IMR-90 (cell line): ENCODE measurements around the gene FAM162B. TPM values are rescaled to one million over a fixed set of nuclear protein-coding genes. Genes with fewer than 3 reads are reported as not detected.

Experiments
- ATAC-seq: fragments of 200-7000 bp; cut with Tn5 transposase; 2 replicates; pipeline ENCODE4 v1.9.1; 2020; ENCODE audit warnings: low read depth, mild to moderate bottlenecking, moderate library complexity
- BruUV-seq: library from RNA; stranded (reverse); fragments of 400-500 nt; replicated peaks from 2 replicates; lab custom pipeline; 2021; lab: Mats Ljungman, UMichigan
- CTCF ChIA-PET: fragments of 300-600 bp; formaldehyde crosslinking; extraction: SDS; loops from one replicate; lab custom pipeline; 2021; ENCODE audit warnings: antibody characterized with exemption; lab: Yijun Ruan, JAX
- POLR2A ChIA-PET: fragments of 300-600 bp; sonication (Branson Sonifier 250); formaldehyde crosslinking; loops from one replicate; lab custom pipeline; 2022; ENCODE audit warnings: antibody characterized with exemption; ENCODE audit not compliant: unreplicated experiment; lab: Charles Lee
- DNase-seq: peaks from one replicate; pipeline ENCODE4 v3.0.0; 2013
- H2AFZ ChIP-seq: replicated peaks from 2 replicates; pipeline ENCODE3; 2013; ENCODE audit warnings: low read length, mild to moderate bottlenecking; ENCODE audit not compliant: poor library complexity
- H2AK5ac ChIP-seq: 2 replicates; pipeline ENCODE4 v1.6.1; 2013; ENCODE audit warnings: low read depth, low read length, inconsistent platforms
- H2AK9ac ChIP-seq: replicated peaks from 2 replicates; pipeline ENCODE3; 2013; ENCODE audit warnings: mild to moderate bottlenecking, low read depth, low read length, moderate library complexity; ENCODE audit not compliant: poor library complexity
- H2BK120ac ChIP-seq: 2 replicates; pipeline ENCODE4 v1.6.1; 2013; ENCODE audit warnings: low read depth, low read length, inconsistent platforms
- H2BK15ac ChIP-seq: 3 replicates; pipeline ENCODE4 v1.6.1; 2013; ENCODE audit warnings: low read depth, low read length, inconsistent platforms
- H2BK20ac ChIP-seq: 2 replicates; pipeline ENCODE4 v1.6.1; 2013; ENCODE audit warnings: low read depth, mild to moderate bottlenecking, inconsistent platforms, low read length, moderate library complexity
- H2BK5ac ChIP-seq: 2 replicates; pipeline ENCODE4 v1.6.1; 2013; ENCODE audit warnings: mild to moderate bottlenecking, low read depth, low read length, inconsistent platforms; ENCODE audit not compliant: poor library complexity, severe bottlenecking
- H3K14ac ChIP-seq: replicated peaks from 2 replicates; pipeline ENCODE4 v1.6.1; 2013; ENCODE audit warnings: low read depth, low read length, inconsistent platforms
- H3K18ac ChIP-seq: 2 replicates; pipeline ENCODE4 v1.6.1; 2013; ENCODE audit warnings: low read depth, low read length, control low read depth
- H3K23ac ChIP-seq: 2 replicates; pipeline ENCODE4 v1.6.1; 2013; ENCODE audit warnings: low read depth, low read length, inconsistent platforms
- H3K27ac ChIP-seq: 2 replicates; pipeline ENCODE4 v1.5.1; 2013; ENCODE audit warnings: mild to moderate bottlenecking, control low read depth, low read length; ENCODE audit not compliant: insufficient read depth
- H3K27me3 ChIP-seq: 2 replicates; pipeline ENCODE4 v1.6.1; 2013; ENCODE audit warnings: low read length; ENCODE audit not compliant: control insufficient read depth, insufficient read depth
- H3K36me3 ChIP-seq: 2 replicates; pipeline ENCODE4 v1.6.1; 2013; ENCODE audit warnings: low read length, mixed read lengths; ENCODE audit not compliant: control insufficient read depth, insufficient read depth
- H3K4ac ChIP-seq: 2 replicates; pipeline ENCODE4 v1.6.1; 2013; ENCODE audit warnings: low read depth, low read length, inconsistent platforms
- H3K4me1 ChIP-seq: 2 replicates; pipeline ENCODE4 v1.6.1; 2013; ENCODE audit warnings: low read length, mixed read lengths; ENCODE audit not compliant: control insufficient read depth, insufficient read depth
- H3K4me2 ChIP-seq: 2 replicates; pipeline ENCODE4 v1.6.1; 2013; ENCODE audit warnings: low read depth, mild to moderate bottlenecking, control low read depth, low read length, moderate library complexity
- H3K4me3 ChIP-seq: 2 replicates; pipeline ENCODE4 v1.5.1; 2013; ENCODE audit warnings: low read depth, mild to moderate bottlenecking, control low read depth, low read length, moderate library complexity; ENCODE audit not compliant: insufficient read depth
- H3K56ac ChIP-seq: 2 replicates; pipeline ENCODE4 v1.6.1; 2013; ENCODE audit warnings: low read length, inconsistent platforms; ENCODE audit not compliant: insufficient read depth; ENCODE audit errors: extremely low read depth
- H3K79me1 ChIP-seq, 2 experiments: 2 replicates each; pipeline ENCODE4 v1.6.1; 2013; ENCODE audit warnings: low read length in 2 of 2, inconsistent platforms in 1 of 2, low read depth in 1 of 2
- H3K9ac ChIP-seq: 2 replicates; pipeline ENCODE4 v1.6.1; 2013; ENCODE audit warnings: low read depth, low read length, control low read depth
- H3K9me1 ChIP-seq: 2 replicates; pipeline ENCODE4 v1.6.1; 2013; ENCODE audit warnings: low read length, inconsistent platforms; ENCODE audit not compliant: insufficient read depth
- H3K9me3 ChIP-seq: 2 replicates; pipeline ENCODE4 v1.6.1; 2013; ENCODE audit warnings: low read length; ENCODE audit not compliant: control insufficient read depth, insufficient read depth
- H4K20me1 ChIP-seq: 2 replicates; pipeline ENCODE4 v1.6.1; 2013; ENCODE audit warnings: low read length, inconsistent platforms; ENCODE audit not compliant: insufficient read depth
- H4K5ac ChIP-seq: 2 replicates; pipeline ENCODE4 v1.6.1; 2013; ENCODE audit warnings: mild to moderate bottlenecking, low read depth, low read length, control low read depth
- H4K8ac ChIP-seq, 2 experiments: 2 replicates each; pipeline ENCODE4 v1.6.1; 2013; ENCODE audit warnings: low read depth in 2 of 2, low read length in 2 of 2, control low read depth in 1 of 2, inconsistent platforms in 1 of 2
- H4K91ac ChIP-seq: 2 replicates; pipeline ENCODE4 v1.6.1; 2013; ENCODE audit warnings: low read depth, low read length, inconsistent platforms; ENCODE audit not compliant: insufficient read depth
- BHLHE40 ChIP-seq: fragments of 150-350 bp; IDR thresholded peaks from 2 replicates; pipeline ENCODE4 v1.6.1; 2016; ENCODE audit warnings: mild to moderate bottlenecking, low read depth, low read length
- CTCF ChIP-seq: conservative IDR thresholded peaks from 2 replicates; pipeline ENCODE4 v1.5.1; 2012; ENCODE audit warnings: mild to moderate bottlenecking, low read depth, low read length, improper control_type of control experiment
- ELK1 ChIP-seq: fragments of 150-350 bp; IDR thresholded peaks from 2 replicates; pipeline ENCODE4 v1.6.1; 2016; ENCODE audit warnings: low read depth, mild to moderate bottlenecking, low read length, moderate library complexity, borderline replicate concordance
- FOS ChIP-seq: fragments of 150-350 bp; IDR thresholded peaks from 2 replicates; pipeline ENCODE4 v1.6.1; 2016; ENCODE audit warnings: low read depth, low read length
- NFE2L2 ChIP-seq: fragments of 150-350 bp; IDR thresholded peaks from 2 replicates; pipeline ENCODE4 v1.6.1; 2016; ENCODE audit warnings: low read depth, mild to moderate bottlenecking, low read length
- POLR2A ChIP-seq: IDR thresholded peaks from 2 replicates; pipeline ENCODE4 v1.6.1; 2012; ENCODE audit warnings: mild to moderate bottlenecking, low read depth, low read length
- SMC3 ChIP-seq: fragments of 150-350 bp; IDR thresholded peaks from 2 replicates; pipeline ENCODE4 v1.6.1; 2016; ENCODE audit warnings: low read depth, mild to moderate bottlenecking, antibody characterized with exemption, low read length, moderate library complexity
- USF2 ChIP-seq: fragments of 150-350 bp; IDR thresholded peaks from 2 replicates; pipeline ENCODE4 v1.6.1; 2017; ENCODE audit warnings: mild to moderate bottlenecking, antibody characterized with exemption, low read length, low read depth
- WGBS, 2 experiments: methylation state at CpG; one replicate each; pipeline versions ENCODE4 v1.1.5 to v1.1.7; 2013; ENCODE audit warnings: missing lambda C conversion rate in 2 of 2; ENCODE audit not compliant: insufficient read length in 1 of 2; ENCODE audit errors: extremely low coverage in 2 of 2; 5-methylcytosine and 5-hydroxymethylcytosine counted together
- dilution Hi-C: fragments of 300-500 bp; cut with HindIII; formaldehyde crosslinking; loops from one replicate; pipeline ENCODE4 v1.14.3; 2018; ENCODE audit warnings: low sequenced_read_pairs; ENCODE audit not compliant: unreplicated experiment
- in situ Hi-C: fragments of 300-500 bp; cut with MboI; formaldehyde crosslinking; loops from 3 replicates; pipeline ENCODE4 v1.14.3; 2019; ENCODE audit warnings: low sequenced_read_pairs, inconsistent platforms, mixed read lengths
- intact Hi-C: fragments of 100-400 bp; cut with micrococcal nuclease; formaldehyde crosslinking; loops from 2 replicates; pipeline ENCODE4 v1.10.0; 2022
- polyA plus RNA-seq, 3 experiments: library from polyadenylated mRNA; depleted of rRNA; stranded (reverse); fragments of >200 nt; gene quantifications; 2 replicates each; pipeline ENCODE4 v1.2.3, GENCODE V29; 2012; ENCODE audit warnings: low replicate concordance in 1 of 3
- total RNA-seq: library from RNA; depleted of rRNA; stranded (reverse); fragments of >200 nt; gene quantifications from 2 replicates; pipeline ENCODE4 v1.2.3, GENCODE V29; 2012

The FAM162B gene
- total and polyA plus RNA-seq, 2 of the 4 experiments (the other 2 are of a cell fraction), result 2.9 to 3.2 TPM

GRCh38 chr6:116763906-116764628 is 1.5 kb downstream of the FAM162B start:
- no TSS peak for BruUV-seq
- Histone ChIP-seq H3K23ac (no peak overlapping the region), H2AK9ac (no peak overlapping the region), H3K79me1 (no peaks in the 10 kb centered on the region), H3K4me3 (peak overlapping the region; percentile 47), H4K8ac (peak overlapping the region in 1 of 2 experiments; percentile 70; a peak in 2 of 4 replicates), H3K27ac (no peak overlapping the region), H2BK120ac (no peak overlapping the region), H4K91ac (no peak overlapping the region), H3K14ac (no peak overlapping the region), H2BK20ac (no peak overlapping the region), H3K4me2 (peak overlapping the region; percentile 88; the same call in 1 of the 2 replicates), H3K9ac (no peak overlapping the region), H2BK15ac (no peak overlapping the region), H3K36me3 (no peaks in the 10 kb centered on the region), H2AFZ (peak overlapping the region; percentile 94), H2BK5ac (no peak overlapping the region), H3K4me1 (no peaks in the 10 kb centered on the region), H3K56ac (no peak overlapping the region), H4K20me1 (no peaks in the 10 kb centered on the region), H2AK5ac (no peak overlapping the region), H3K27me3 (peaks cover 12% of the 10 kb centered on the region), H3K9me1 (no peaks in the 10 kb centered on the region), H3K18ac (no peak overlapping the region), H3K4ac (no peak overlapping the region), H3K9me3 (no peaks in the 10 kb centered on the region), H4K5ac (no peak overlapping the region)
- ATAC-seq, result peak; percentile 44
- no CpG with 5 or more reads among the region's 11 CpGs for WGBS, 2 experiments
- DNase-seq, result peak; percentile 38
- intact Hi-C loops, result no loop called here
- in situ Hi-C loops, result no loop called here
- ChIA-PET POLR2A (no interaction called here), CTCF (no interaction called here)
- no peak for TF ChIP-seq BHLHE40
- no peak for TF ChIP-seq ELK1
- no peak for TF ChIP-seq FOS
- no peak for TF ChIP-seq SMC3
- no peak for TF ChIP-seq USF2
- TF ChIP-seq POLR2A, result no peak
- TF ChIP-seq CTCF, result no peak
- no peak for TF ChIP-seq NFE2L2
- dilution Hi-C loops, result no loop called here
